HCT116 (cell line): Measurements from ENCODE around the gene AHNAK.

Experiments used
- CEBPB ChIP-seq: IDR thresholded peaks from 2 replicates; pipeline ENCODE4 v1.6.1; 2012; ENCODE audit warnings: low read depth
- EZH2 ChIP-seq: fragments of 200-600 bp; sonication (generic); IDR thresholded peaks from 2 replicates; pipeline ENCODE4 v1.6.1; 2017; ENCODE audit warnings: antibody characterized with exemption, mixed run types
- POLR2A ChIP-seq: IDR thresholded peaks from 2 replicates; pipeline ENCODE4 v1.7.0; 2011; ENCODE audit warnings: borderline replicate concordance; ENCODE audit not compliant: insufficient read depth, insufficient read length; ENCODE audit errors: extremely low read depth
- POLR2AphosphoS5 ChIP-seq: IDR thresholded peaks from 2 replicates; pipeline ENCODE4 v1.6.1; 2011; ENCODE audit warnings: mild to moderate bottlenecking, low read depth, low read length, moderate library complexity
- YY1 ChIP-seq: IDR thresholded peaks from 2 replicates; pipeline ENCODE4 v1.6.1; 2011; ENCODE audit warnings: low read length, low read depth, moderate library complexity, mild to moderate bottlenecking; ENCODE audit not compliant: insufficient replicate concordance; ENCODE audit errors: extremely low read depth
- ZNF274 ChIP-seq: fragments of 200-500 bp; sonication (Bioruptor generic); IDR thresholded peaks from 2 replicates; pipeline ENCODE4 v1.6.1; 2014; ENCODE audit warnings: mild to moderate bottlenecking, low read depth, low read length, inconsistent platforms
- TF ChIP-seq, protein P1 (sequence below), 3 experiments: fragments of 200-600 bp in 1 of 3; sonication (generic) in 1 of 3; IDR thresholded peaks in 2 of 3; conservative IDR thresholded peaks in 1 of 3; 2 replicates each; pipeline ENCODE4 v1.5.1; 2012 to 2017; ENCODE audit warnings: low read depth in 2 of 3, low read length in 2 of 3, antibody characterized with exemption in 1 of 3, borderline replicate concordance in 1 of 3, control low read depth in 1 of 3, mild to moderate bottlenecking in 1 of 3, mixed read lengths in 1 of 3, mixed run types in 1 of 3, moderate library complexity in 1 of 3; ENCODE audit not compliant: insufficient read depth in 1 of 3
- TF ChIP-seq, protein P2 (sequence below): IDR thresholded peaks from 2 replicates; pipeline ENCODE4 v1.6.1; 2012

DNA sequence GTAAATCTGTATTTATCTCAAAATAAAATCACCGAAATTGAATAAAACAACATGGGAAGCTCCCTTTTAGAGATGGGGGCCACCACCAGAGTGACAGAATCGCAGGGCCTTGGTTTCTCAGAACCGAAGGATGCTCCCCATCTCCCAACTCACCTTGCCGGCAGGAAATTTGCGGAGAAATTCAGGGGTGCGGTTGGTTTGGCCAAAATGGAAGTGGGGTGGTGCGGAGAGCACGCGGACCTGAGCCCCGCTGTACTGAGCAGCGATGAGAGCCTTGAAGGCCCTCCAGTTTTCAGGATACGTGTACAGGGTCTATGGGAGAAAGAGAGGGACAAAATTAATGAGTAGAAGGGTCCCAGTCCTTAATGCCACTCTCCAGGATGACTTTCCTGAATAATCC lies 25.8 kb upstream of the AHNAK start:
- TF ChIP-seq, protein P1, sequence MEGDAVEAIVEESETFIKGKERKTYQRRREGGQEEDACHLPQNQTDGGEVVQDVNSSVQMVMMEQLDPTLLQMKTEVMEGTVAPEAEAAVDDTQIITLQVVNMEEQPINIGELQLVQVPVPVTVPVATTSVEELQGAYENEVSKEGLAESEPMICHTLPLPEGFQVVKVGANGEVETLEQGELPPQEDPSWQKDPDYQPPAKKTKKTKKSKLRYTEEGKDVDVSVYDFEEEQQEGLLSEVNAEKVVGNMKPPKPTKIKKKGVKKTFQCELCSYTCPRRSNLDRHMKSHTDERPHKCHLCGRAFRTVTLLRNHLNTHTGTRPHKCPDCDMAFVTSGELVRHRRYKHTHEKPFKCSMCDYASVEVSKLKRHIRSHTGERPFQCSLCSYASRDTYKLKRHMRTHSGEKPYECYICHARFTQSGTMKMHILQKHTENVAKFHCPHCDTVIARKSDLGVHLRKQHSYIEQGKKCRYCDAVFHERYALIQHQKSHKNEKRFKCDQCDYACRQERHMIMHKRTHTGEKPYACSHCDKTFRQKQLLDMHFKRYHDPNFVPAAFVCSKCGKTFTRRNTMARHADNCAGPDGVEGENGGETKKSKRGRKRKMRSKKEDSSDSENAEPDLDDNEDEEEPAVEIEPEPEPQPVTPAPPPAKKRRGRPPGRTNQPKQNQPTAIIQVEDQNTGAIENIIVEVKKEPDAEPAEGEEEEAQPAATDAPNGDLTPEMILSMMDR (IDR thresholded peaks at IDR 0.05 in 2 of 3, conservative IDR thresholded peaks at IDR 0.05 in 1 of 3; ENCODE audit: borderline replicate concordance in 1 of 3, insufficient read depth in 1 of 3, low read depth in 2 of 3, low read length in 2 of 3) = no peak
- no peak for TF ChIP-seq POLR2A
- no peak for TF ChIP-seq ZNF274
- no peak for TF ChIP-seq EZH2
- TF ChIP-seq, protein P2, sequence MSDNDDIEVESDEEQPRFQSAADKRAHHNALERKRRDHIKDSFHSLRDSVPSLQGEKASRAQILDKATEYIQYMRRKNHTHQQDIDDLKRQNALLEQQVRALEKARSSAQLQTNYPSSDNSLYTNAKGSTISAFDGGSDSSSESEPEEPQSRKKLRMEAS = no peak
- no peak for TF ChIP-seq CEBPB
- TF ChIP-seq POLR2AphosphoS5 = no peak
- no peak for TF ChIP-seq YY1
